GM19372 (cell line): ENCODE results near the gene RAPGEF4.

ENCODE experiments used
- ATAC-seq: cut with Tn5 transposase; IDR thresholded peaks from one replicate; pipeline ENCODE4 v1.9.1; 2021; ENCODE audit warnings: mild to moderate bottlenecking, low read depth, moderate library complexity; ENCODE audit not compliant: unreplicated experiment

The RAPGEF4 gene

DNA sequence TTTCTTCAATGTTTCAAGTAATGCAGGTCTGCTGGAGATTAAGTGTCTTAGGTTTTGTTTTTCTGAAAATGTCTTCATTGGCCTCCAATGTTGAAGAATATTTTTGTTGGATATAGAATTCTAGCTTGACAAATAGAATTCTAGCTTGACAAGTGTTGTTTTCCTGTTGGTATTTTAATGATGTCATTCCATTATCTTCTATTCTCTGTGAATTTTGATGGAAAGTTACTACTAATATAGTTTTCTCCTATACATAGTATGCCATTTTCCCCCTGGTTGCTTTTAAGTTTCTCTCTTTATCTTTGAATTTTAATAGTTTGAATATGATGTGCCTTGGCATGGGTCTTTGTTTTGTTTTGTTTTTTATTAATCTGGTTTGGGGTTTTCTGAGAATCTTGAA is 119.9 kb downstream of the RAPGEF4 start:
- ATAC-seq = no peak

DNA sequence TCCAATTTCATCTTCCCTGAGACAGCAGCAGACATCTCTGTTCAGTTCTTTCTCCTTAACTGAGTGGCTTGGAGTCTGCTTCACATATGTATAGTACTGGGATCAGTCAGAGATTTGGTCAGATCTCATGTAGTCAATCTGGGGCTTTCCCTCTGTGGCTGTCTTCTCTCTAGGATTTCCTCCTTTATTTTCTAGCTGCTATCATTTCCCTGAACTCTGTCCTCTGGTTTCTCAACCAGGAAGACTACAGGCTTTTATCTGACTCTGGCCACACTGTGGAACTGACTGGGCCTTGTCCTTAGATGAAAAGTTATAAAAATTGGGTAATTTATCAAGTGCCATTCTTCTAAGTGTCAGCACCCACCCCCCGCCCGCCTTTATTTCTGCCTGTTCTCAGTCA is 121.0 kb downstream of the RAPGEF4 start:
- no peak for ATAC-seq

DNA sequence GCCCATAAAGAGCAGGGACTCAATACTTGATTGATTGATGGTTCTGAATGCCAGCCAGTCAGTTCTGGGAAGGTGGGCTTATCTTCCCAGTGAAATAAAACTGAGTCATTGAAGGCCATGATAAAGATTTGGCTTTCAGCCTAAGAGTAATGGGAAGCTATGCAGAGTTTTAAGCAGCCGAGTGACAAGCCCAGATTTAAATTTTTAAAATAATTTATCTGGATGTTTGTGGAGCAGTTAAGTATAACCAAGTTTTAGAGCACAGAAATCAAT is 122.8 kb downstream of the RAPGEF4 start:
- ATAC-seq = no peak

DNA sequence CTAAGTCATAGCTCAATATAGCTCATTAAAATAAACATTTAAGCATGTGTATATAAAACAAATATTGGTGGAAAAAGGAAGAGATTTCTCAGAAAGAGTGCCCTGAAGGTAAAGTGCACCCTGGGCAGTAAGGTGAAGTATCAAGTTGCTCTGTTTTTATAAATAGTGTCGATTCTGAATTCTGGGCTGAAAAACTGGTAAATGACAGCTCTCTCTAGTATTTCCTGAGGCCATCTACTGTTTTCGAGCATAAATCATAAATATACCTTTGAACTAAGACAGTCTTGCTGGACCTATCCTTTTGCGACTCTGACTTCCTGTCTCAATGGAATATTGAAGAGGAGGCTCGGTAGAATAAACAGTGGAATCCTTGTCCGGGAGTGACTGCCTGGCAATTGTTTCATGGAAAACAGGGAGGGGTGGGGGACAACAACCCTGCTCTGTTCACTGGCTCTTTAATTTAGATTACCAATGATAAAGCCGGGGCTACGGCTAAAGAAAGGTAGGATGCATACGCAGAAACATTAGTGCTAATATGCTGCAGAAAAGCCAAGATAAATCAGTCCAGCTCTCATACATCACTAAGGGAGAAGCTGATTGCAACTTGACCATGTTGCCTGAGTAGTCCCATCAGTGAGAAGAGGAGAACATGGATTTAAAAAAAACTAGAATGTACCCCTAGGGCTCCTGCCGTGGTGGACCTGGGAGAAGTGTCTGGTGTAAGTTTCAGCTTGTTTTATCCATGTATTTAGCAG is 124.1 kb downstream of the RAPGEF4 start:
- no peak for ATAC-seq

DNA sequence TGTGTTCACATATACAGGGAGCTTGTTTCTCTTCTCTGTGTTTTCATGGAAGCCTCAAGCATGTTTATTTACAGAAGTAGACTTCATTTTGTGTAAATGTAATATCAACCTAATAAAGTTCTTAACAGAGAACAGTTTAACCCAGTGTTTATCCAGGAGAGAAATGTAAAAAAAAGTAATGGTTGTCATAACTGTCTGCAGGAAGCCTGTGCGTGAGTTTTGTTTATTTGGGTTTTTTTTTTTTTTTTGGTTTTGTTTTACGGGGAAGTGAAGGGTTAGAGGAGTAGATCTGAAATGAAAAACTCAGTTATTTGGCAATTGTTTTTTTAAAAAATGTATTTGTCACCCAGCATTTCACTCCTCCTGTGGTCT is 124.7 kb downstream of the RAPGEF4 start:
- ATAC-seq = no peak

DNA sequence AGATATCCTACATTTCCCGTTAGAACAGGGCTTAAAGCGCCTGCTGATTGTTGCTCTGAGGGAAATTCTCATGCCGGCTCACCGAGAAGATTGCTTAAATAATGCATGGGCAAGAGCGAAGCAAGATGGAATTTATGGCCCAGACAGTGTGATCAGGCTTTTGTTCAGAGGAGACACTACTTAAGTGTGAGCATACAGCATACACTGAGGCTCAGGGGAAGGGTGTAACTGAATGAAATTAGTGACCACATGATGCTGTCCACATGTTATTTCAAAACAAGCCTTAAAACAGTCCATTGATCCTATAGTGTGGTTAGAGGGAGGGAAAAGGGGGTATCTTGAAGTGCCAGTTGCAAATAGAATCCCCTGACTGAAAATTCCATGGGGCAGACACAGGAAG is 125.5 kb downstream of the RAPGEF4 start:
- ATAC-seq = no peak

DNA sequence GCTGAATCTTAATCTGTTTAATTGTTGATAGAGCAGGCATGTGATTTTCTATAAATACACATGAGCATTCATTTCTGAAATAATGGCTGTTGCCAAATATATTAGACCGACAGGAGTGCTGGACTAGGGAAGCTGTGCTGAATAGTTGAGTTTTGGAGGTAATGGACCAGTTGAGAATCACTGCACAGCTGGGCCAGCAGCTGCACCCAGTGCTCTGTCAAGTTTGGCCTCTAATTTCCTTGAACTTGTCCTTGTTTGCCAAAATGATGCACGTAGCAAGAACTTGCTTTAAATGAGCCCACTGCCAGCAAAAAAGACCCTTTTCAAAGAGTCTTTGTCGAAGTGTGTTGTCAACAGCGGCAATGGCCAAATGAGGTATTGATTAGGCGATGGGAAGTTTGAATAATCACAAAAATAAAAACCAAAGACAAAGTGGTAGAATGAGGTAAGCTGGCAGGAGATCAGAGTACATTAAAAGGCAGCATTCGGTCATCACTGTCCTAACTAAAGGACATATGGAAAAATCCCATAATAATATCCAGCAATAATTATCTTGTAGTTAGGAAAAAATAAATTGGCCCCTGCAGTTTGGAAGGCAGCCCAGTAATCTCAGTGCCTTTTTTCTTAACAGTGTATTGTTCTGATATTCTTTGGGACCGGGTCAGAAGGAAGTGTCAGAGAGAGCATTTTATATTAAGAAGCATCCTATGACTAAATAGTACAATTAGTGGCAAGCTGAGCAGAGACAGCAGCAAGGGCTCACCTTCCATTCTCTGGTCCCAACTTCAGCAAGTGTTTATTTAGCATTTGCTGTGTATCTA is 126.2 kb downstream of the RAPGEF4 start:
- no peak for ATAC-seq

DNA sequence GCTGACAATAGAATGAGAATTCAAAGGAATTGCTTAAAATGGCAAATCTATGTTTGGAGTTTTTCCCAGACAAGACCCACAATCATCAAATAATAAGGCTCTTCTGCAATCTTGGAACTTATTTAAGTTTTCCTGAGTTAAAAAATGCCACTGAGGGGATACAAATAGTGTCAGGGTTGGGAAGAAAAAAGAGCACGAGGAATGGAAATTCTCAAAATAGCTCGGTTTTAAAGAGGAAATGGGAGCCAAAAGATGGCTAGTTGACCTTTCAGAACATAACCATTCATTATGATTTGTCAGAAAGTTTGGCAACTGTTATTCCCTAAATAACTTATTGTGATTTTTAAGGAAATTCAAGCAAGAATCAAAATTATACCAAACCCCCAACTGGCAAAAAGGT is 127.7 kb downstream of the RAPGEF4 start:
- no peak for ATAC-seq

DNA sequence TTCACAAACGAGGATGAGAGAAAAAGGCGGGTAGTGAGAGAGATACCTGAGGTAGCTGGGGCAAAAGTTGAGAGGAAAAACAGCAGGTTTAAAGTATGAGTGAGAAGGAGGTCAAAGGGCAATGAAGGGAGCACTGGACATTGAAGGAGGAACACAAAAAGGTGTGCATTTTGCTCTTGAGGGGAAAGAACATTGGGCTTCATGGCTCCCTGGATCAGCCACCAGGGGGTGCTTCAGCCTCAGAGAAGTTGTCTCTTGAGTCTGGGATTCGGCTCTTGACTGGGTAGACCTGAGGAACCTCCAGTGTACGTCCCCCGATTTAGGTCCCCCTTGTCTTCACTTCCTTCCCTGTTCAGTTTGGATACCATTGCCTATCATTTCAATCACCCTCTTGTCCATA is 128.5 kb downstream of the RAPGEF4 start:
- no peak for ATAC-seq

DNA sequence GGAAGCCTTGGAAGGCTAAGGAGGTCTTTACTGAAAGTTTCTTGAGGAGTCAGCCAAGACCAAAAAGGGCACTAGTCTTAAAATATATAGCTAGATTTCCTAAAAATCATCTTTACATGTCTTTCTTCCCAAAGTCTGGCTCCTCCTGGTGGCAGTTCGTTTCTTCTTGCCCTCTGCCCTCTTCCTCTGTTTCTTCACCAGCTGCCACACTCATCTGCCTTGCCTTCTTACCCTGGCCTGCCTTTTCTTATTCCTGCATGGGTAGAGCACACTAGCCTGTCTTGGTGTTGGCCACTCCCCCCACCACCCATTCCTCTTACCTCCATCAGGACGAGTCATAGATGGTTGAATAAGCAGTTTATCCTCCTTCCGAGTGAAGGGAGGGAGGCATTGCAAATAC is 129.8 kb downstream of the RAPGEF4 start:
- no peak for ATAC-seq

DNA sequence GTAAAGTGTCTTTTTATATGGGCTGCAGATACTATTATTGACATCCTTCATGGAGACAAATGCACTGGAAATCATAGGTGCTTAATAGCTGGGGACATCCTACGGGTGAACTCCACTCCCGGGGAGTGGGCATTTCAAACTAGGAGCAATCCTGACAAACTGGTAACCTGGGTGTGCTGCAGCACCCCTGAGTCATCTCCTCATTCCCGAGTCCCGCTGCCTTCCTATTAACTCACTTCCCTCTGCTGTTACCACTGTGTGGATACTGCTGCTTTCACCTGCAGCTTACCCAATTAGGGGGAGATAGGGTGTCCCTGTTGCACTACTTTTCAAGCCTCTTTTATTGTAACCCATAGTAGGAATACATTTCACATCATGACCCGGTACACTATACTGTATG is 134.2 kb downstream of the RAPGEF4 start:
- ATAC-seq = no peak

DNA sequence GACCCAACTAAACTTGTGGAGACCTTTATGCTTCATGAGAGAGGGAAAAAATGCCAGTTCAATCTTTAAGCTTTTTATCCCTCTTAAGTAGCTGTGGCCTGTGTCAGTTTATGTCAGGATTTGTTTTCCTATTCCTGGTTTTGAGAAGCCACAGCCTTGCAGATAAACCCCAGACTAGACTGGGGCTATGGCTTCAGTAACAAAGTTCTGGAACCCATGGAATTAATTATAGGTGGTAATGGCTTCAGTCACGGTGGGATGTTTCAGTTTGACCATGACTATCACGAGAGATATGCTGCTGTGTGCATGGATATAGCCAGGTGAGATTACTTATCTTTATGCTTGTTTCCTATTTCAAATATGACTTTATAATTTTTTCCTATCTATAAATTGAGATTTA is 134.8 kb downstream of the RAPGEF4 start:
- ATAC-seq = no peak

DNA sequence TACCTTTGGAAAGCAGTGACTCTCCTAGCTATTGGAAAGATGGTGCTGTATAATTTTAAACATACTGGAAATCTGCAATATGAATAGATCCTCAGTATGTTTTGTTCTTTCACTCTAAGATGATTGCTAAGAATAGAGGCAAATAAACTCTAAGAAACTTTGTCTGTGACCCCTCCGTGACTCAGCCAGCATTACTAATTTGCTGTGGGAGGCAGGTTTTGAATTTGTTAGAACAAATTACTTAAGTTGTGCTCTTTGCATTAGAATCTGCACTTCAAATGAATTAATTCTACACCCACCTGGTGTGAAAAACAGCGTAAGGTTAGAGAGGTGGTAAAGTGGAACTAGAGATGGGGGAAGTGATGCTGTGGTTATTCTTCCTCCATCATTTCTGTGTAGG is 142.2 kb downstream of the RAPGEF4 start:
- ATAC-seq = no peak

DNA sequence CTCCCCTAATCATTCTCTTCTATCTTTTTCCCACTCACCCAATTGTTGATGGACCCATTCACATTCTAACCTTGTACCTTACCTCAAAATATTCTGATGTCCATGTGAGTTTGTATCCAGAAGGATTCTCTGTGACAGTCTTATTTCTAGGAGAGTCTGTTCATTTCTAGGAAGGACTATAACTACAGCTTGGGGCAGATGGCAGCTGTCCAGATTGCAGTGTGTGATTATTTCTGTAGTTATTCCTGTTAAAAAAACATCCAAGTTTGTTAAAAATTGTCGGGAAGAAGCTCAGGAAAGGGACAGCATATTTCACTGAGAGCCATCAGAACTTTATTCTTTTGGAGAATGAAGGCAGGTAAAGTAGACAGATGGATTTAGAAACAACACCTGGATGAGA is 142.6 kb downstream of the RAPGEF4 start:
- ATAC-seq = no peak

DNA sequence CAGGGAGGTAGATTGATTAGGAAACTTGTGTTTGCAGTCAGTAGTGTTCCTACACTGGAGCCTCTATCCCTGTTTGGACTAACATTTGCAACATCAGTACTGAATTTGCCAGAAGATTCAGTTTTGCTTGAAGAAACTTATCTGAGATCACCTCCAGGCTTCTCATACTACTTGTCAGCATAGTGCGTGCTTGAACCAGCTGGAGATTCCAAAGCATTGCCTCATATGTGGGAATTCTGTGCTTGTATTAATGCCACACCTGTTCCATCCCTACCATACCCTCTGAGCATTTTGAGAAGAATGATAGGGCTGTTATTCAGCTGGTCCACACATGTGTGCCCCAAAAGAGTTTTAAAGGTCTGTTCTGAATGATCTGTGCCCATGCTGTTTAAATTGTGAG is 148.7 kb downstream of the RAPGEF4 start:
- no peak for ATAC-seq

DNA sequence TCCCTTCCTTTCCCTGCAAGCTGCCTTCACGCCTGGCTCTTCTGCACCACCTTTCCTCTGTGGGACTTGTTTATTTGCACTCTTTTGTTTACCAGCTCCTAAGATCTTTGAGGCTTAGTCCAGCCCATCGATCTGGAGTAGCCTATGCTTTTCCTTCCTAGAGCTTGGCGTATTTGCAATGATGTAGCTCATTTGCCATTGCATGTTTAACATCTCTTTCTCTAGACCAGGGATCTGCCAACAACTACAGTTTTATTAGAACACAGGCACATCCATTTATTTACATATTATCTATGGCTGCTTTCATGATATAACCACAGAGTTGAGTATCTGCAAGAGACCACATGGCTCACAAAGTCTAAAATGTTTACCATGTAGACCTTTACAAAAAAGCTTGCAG is 150.4 kb downstream of the RAPGEF4 start:
- no peak for ATAC-seq

DNA sequence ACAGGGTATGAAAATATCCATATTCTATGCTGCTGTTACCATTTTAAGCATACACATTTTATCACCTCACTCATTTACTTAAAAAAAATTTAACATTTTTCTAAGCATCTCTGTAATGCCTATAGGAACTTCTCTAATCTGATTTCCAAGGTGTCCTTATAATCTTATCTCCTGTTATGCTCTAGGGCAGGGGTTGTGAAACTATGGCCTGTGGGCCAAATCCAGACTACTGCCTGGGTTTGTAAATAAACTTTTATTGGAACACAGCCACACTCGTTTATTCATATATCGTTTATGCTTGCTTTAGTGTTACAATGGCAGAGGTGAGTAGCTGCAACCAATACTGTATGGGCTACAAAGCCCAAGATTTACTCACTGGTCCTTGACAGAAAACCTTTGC is 151.6 kb downstream of the RAPGEF4 start:
- no peak for ATAC-seq

DNA sequence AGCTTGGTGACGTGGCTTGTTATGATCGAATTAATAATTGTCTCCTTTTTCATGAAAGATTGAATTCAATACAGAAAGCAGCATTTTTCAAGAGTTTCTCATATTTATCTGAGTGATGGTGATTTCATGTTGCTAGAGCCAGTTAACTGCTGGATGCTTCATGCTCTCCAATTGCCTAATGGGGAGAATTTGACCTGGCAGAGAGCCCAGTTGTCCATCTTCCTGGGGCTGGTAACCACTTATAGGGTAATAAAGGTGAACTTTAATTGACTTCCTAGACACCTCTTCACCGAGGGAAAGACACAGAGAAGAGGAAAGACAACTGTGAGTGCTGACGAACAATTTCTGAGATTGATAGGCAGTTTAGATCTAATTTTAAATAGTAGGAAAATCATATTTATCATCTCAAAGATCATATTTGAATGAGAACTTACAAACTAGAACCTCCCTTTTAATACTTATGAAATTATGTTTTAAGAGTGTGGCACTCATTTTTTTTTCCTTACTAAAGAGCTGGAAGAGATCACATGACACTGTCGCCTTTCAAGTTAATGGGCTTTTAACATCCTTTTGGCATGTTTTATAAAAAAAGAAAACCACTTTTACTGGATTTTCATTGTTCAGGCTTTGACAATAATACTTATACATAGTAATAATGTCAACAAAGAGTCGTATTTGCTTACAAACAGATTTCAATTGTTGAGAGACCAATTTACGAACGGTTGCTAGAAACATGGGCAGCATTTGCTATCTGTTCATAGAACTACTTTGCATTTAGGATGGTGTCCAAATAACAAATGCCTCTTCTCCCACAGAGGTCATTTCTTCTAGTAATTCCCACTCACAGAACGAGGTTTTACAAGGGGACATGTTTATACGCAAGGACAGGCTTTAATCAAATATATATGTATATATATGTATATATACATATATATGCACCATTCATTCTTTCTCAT is 153.3 kb downstream of the RAPGEF4 start:
- ATAC-seq = no peak

DNA sequence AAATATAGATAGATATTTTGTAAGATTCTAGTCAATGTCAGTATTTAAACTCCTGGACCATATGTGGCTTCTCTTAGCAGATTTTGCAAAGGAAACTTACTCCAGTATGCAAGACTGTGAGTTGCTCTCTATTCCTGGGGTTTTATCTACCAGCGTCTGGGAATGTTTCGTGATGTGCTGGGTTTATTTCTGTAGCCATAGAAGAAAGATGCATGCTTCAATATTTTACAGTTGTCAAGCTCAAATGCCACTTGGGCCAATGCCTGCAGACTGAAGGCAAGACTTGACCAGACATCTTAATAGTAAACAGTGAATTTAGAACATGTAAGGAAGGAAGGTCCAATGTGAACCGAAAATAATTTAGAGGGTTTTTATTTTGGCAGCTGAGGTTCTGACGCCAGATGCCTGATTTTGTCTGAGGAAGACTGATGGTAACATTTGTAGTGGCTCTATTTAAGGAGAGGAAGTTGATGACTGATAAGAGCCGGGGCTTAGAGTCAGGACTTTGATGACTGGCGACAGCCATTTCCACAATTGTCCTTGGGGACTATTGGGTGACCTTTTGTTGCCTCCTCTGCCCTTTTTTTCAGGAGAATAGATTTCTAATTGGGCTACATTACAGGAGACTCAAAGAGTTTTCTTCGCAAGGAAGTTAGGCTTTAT is 154.3 kb downstream of the RAPGEF4 start:
- ATAC-seq = no peak

DNA sequence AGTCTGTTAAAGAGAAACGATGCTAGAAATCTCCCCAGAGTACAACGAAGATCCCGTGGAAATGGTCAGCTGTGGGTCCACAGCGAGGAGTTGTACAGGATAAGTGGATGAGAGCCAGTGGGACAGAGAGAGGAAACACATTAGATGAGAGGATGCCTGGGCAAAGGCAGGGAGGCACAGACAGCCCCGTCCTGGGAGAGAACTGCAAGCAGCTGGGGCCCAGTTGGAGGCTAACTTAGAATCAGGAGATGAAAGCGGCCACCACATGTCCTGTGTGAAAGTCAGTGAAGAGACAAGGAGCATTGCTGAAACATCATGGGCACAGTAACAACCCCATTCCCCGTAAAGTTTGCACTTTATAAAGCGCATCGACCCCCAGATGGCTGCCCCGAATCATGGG is 157.5 kb downstream of the RAPGEF4 start:
- no peak for ATAC-seq

DNA sequence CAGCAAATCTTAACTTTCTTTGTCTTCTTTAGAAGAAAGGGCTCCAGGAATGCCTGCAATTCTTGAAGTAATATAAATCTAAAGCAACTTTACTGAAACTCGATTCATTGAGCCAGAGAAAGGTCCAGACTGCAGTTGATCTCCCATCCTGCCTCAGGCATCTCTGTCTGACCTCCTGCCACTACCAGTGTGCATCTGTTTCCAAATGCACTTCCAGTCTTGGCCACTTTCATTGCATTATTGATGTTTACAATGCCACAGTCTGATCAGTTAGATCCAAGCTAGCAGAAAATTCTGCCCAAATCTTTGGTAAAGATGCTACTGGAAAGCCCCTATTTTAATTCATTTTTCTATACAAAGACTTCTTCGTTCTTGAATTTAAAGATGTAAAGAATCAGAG is 158.0 kb downstream of the RAPGEF4 start:
- ATAC-seq = no peak
